ENCODE data around the gene GRIA3.
"Not testable (repeated sequence)": the region's sequence is repeated elsewhere in the genome, so short reads cannot be mapped to it uniquely, and the experiment has no call there.

GRIA3 gene

GRCh38 chrX:123277347-123277746 lies 93.3 kb downstream of the GRIA3 start:
- no peak for DNase-seq

GRCh38 chrX:123277821-123278220 lies 93.7 kb downstream of the GRIA3 start:
- DNase-seq: no peak

- no peak for DNase-seq
Observed at GRCh38 chrX:123282241-123282640, 98.2 kb downstream of the GRIA3 start.

- not testable (repeated sequence) for DNase-seq
Observed at GRCh38 chrX:123283407-123283806, 99.3 kb downstream of the GRIA3 start.

GRCh38 chrX:123291623-123292022 lies 107.5 kb downstream of the GRIA3 start:
- DNase-seq: no peak

- no peak for DNase-seq
Observed at GRCh38 chrX:123298026-123298425, 113.9 kb downstream of the GRIA3 start.

GRCh38 chrX:123303429-123303828 lies 119.4 kb downstream of the GRIA3 start:
- no peak for DNase-seq

- DNase-seq: no peak
Observed at GRCh38 chrX:123308658-123309057, 124.6 kb downstream of the GRIA3 start.

- DNase-seq: no peak
Observed at GRCh38 chrX:123310112-123310511, 126.0 kb downstream of the GRIA3 start.

GRCh38 chrX:123311486-123311885 lies 127.4 kb downstream of the GRIA3 start:
- DNase-seq: no peak

GRCh38 chrX:123313486-123313885 lies 129.4 kb downstream of the GRIA3 start:
- DNase-seq: no peak

GRCh38 chrX:123320622-123321021 lies 136.5 kb downstream of the GRIA3 start:
- no peak for DNase-seq

GRCh38 chrX:123322536-123322935 lies 138.5 kb downstream of the GRIA3 start:
- DNase-seq: no peak

GRCh38 chrX:123324625-123325024 lies 140.5 kb downstream of the GRIA3 start:
- no peak for DNase-seq

- DNase-seq: no peak
Observed at GRCh38 chrX:123330229-123330942, 146.3 kb downstream of the GRIA3 start.

- DNase-seq: no peak
Observed at GRCh38 chrX:123331349-123331748, 147.3 kb downstream of the GRIA3 start.

GRCh38 chrX:123331859-123332258 lies 147.8 kb downstream of the GRIA3 start:
- DNase-seq: no peak

- no peak for DNase-seq
Observed at GRCh38 chrX:123336666-123337065, 152.6 kb downstream of the GRIA3 start.

GRCh38 chrX:123337886-123338639 lies 154.0 kb downstream of the GRIA3 start:
- no peak for DNase-seq

- DNase-seq: no peak
Observed at GRCh38 chrX:123339221-123339905, 155.3 kb downstream of the GRIA3 start.

- no peak for DNase-seq
Observed at GRCh38 chrX:123340696-123341095, 156.6 kb downstream of the GRIA3 start.

- DNase-seq: no peak
Observed at GRCh38 chrX:123348468-123348867, 164.4 kb downstream of the GRIA3 start.

GRCh38 chrX:123350226-123350625 lies 166.1 kb downstream of the GRIA3 start:
- no peak for DNase-seq

- DNase-seq: no peak
Observed at GRCh38 chrX:123357941-123358340, 173.9 kb downstream of the GRIA3 start.

Data from activated CD4-positive, alpha-beta T cell treated with anti-CD3 and anti-CD28 coated beads for 48 hours (primary cell).